Right lobe of liver (tissue), 4 donors: Measurements from ENCODE around the gene IRF5.

Source experiments
- CTCF ChIP-seq, 4 donors: fragments of 200-600 bp in 3 of 4; fragments of 450-650 bp in 1 of 4; IDR thresholded peaks; one replicate each; pipeline versions ENCODE4 v1.5.1 to v1.8.0; 2016 to 2022; ENCODE audit warnings: antibody characterized with exemption in 4 of 4, mild to moderate bottlenecking in 2 of 4
- POLR2A ChIP-seq: fragments of 450-650 bp; IDR thresholded peaks from one replicate; pipeline ENCODE4 v1.6.1; 2017; ENCODE audit warnings: antibody characterized with exemption, mild to moderate bottlenecking
- donor health status: DM: no; HTN: no; CAD: no.
- donor health status: DM: no; HTN: no; CAD: no.
- donor health status: DM: no; HTN: yes; CAD: no.

GRCh38 chr7:128941946-128942526 lies 4.3 kb downstream of the IRF5 start:
- TF ChIP-seq CTCF (IDR thresholded peaks at IDR 0.05) (no peak), POLR2A (no peak)
